HepG2 (cell line): Measurements from ENCODE around the gene ZNF10. TPM values are rescaled to one million over a fixed set of nuclear protein-coding genes. Genes with fewer than 3 reads are reported as not detected.

Source experiments
- ATF6 ChIP-seq: sonication (generic); formaldehyde crosslinking; conservative IDR thresholded peaks from 2 replicates; pipeline ENCODE4 v1.4.0; 2020; ENCODE audit warnings: missing genetic modification reagents
- CENPX ChIP-seq: sonication (generic); formaldehyde crosslinking; IDR thresholded peaks from 2 replicates; pipeline ENCODE4 v1.9.0; 2021; ENCODE audit warnings: mild to moderate bottlenecking, missing genetic modification reagents, moderate library complexity
- CREB1 ChIP-seq, 2 experiments: fragments of 450-650 bp in 1 of 2; IDR thresholded peaks; 2 replicates each; pipeline ENCODE4 v1.6.1; 2016 to 2017; ENCODE audit warnings: control low read depth in 1 of 2, mild to moderate bottlenecking in 1 of 2, missing compliant biosample characterization in 1 of 2, missing genetic modification characterization in 1 of 2
- ETV5 ChIP-seq: IDR thresholded peaks from 2 replicates; pipeline ENCODE4 v1.6.1; 2018; ENCODE audit warnings: missing biosample characterization, missing genetic modification reagents, inconsistent platforms, borderline replicate concordance
- GFI1 ChIP-seq: sonication (generic); formaldehyde crosslinking; IDR thresholded peaks from 2 replicates; pipeline ENCODE4 v1.5.0; 2020; ENCODE audit warnings: missing genetic modification reagents, mild to moderate bottlenecking, borderline replicate concordance
- MYPOP ChIP-seq: sonication (generic); formaldehyde crosslinking; IDR thresholded peaks from 2 replicates; pipeline ENCODE4 v1.8.1; 2023; ENCODE audit warnings: mild to moderate bottlenecking, moderate library complexity, missing genetic modification reagents
- NFE2L1 ChIP-seq: sonication (generic); formaldehyde crosslinking; IDR thresholded peaks from 2 replicates; pipeline ENCODE4 v1.4.0; 2020; ENCODE audit warnings: missing genetic modification reagents, mild to moderate bottlenecking, borderline replicate concordance
- NFYC ChIP-seq: IDR thresholded peaks from 2 replicates; pipeline ENCODE4 v1.6.1; 2016; ENCODE audit warnings: missing genetic modification reagents, missing compliant biosample characterization
- RARA ChIP-seq: IDR thresholded peaks from 2 replicates; pipeline ENCODE4 v1.6.1; 2016; ENCODE audit warnings: missing genetic modification reagents, missing compliant biosample characterization
- RORA ChIP-seq: sonication (generic); formaldehyde crosslinking; IDR thresholded peaks from 2 replicates; pipeline ENCODE4 v1.5.0; 2020; ENCODE audit warnings: mild to moderate bottlenecking, missing genetic modification reagents, moderate library complexity
- SIN3A ChIP-seq: IDR thresholded peaks from 2 replicates; pipeline ENCODE4 v1.6.1; 2011; ENCODE audit warnings: low read depth, mild to moderate bottlenecking, control low read depth, low read length, borderline replicate concordance
- TFDP1 ChIP-seq: IDR thresholded peaks from 2 replicates; pipeline ENCODE4 v1.6.1; 2016; ENCODE audit warnings: missing compliant biosample characterization, missing genetic modification reagents, borderline replicate concordance
- ZNF33B ChIP-seq: sonication (generic); formaldehyde crosslinking; IDR thresholded peaks from 2 replicates; pipeline ENCODE4 v1.5.1; 2020; ENCODE audit warnings: mild to moderate bottlenecking, missing genetic modification reagents
- ZNF639 ChIP-seq: conservative IDR thresholded peaks from 2 replicates; pipeline ENCODE4 v1.6.1; 2018; ENCODE audit warnings: missing genetic modification reagents
- ZNF644 ChIP-seq: IDR thresholded peaks from 2 replicates; pipeline ENCODE4 v1.6.1; 2016; ENCODE audit warnings: low read depth
- ZNF713 ChIP-seq: sonication (generic); formaldehyde crosslinking; IDR thresholded peaks from 2 replicates; pipeline ENCODE4 v1.4.0; 2020; ENCODE audit warnings: mild to moderate bottlenecking, missing genetic modification reagents
- ZSCAN21 ChIP-seq: sonication (generic); formaldehyde crosslinking; IDR thresholded peaks from 2 replicates; pipeline ENCODE4 v1.8.0; 2022; ENCODE audit warnings: mild to moderate bottlenecking, missing genetic modification reagents, moderate library complexity, borderline replicate concordance
- polyA plus RNA-seq, 8 experiments: library from polyadenylated mRNA; depleted of rRNA in 3 of 8; stranded (reverse) in 7 of 8; unstranded in 1 of 8; fragments of >200 nt; fragmentation: Illumina TruSeq in 4 of 8; extraction: Trizol in 4 of 8; gene quantifications; 2 replicates each; pipeline versions ENCODE4 v1.2.1 to v1.2.3, GENCODE V29; 2011 to 2016; ENCODE audit warnings: low read depth in 4 of 8, missing spikeins in 1 of 8, mixed read lengths in 1 of 8; ENCODE audit not compliant: insufficient read depth in 1 of 8
- total RNA-seq, 5 experiments: library from RNA; depleted of rRNA; stranded (reverse); fragments of >200 nt; fragmentation: Illumina TruSeq; extraction: Trizol; gene quantifications; 2 replicates each; pipeline ENCODE4 v1.2.3, GENCODE V29; 2016; ENCODE audit warnings: low read depth in 1 of 5

The ZNF10 gene
- total and polyA plus RNA-seq, 2 of the 13 experiments (the other 11 are each of a cell fraction or from before 2014, with no cell fraction given), result 2.9 to 6.5 TPM

GRCh38 chr12:133130038-133130807, at the start of gene ZNF10, which contains the start of gene ZNF891 (continued):
- no peak for TF ChIP-seq ATF6 (CRISPR knock-in tag)
- no peak for TF ChIP-seq GFI1 (CRISPR knock-in tag)
- TF ChIP-seq ZNF713 (CRISPR knock-in tag), result no peak
- TF ChIP-seq CENPX, result no peak
- TF ChIP-seq RARA, result 0 out of 2 replicates have a peak, but pooled peaks have one; percentile 7
- TF ChIP-seq TFDP1 (CRISPR knock-in tag), result peak; percentile 32; the same call in 1 of the 2 replicates
- peak; percentile 95 for TF ChIP-seq ZNF639 (CRISPR knock-in tag)
- peak; percentile 57 for TF ChIP-seq NFYC (CRISPR knock-in tag)
- peak; percentile 72 for TF ChIP-seq MYPOP (CRISPR knock-in tag)
- TF ChIP-seq ZNF33B (CRISPR knock-in tag), result peak; percentile 87
- 0 out of 2 replicates have a peak, but pooled peaks have one; percentile 64 for TF ChIP-seq SIN3A
- peak; percentile 77; the same call in 1 of the 2 replicates for TF ChIP-seq ZSCAN21 (CRISPR knock-in tag)
- TF ChIP-seq RORA (CRISPR knock-in tag), result no peak
- no peak for TF ChIP-seq ZNF644 (CRISPR knock-in tag)
- no peak for TF ChIP-seq NFE2L1
- TF ChIP-seq ETV5 (CRISPR knock-in tag), result peak; percentile 44; the same call in 1 of the 2 replicates
- peak; percentile 98 for TF ChIP-seq CREB1 (IDR thresholded peaks at IDR 0.05)
- TF ChIP-seq CREB1 (CRISPR knock-in tag; IDR thresholded peaks at IDR 0.05), result peak; percentile 88
